Measurements from ENCODE around the gene BAG5.

DNA sequence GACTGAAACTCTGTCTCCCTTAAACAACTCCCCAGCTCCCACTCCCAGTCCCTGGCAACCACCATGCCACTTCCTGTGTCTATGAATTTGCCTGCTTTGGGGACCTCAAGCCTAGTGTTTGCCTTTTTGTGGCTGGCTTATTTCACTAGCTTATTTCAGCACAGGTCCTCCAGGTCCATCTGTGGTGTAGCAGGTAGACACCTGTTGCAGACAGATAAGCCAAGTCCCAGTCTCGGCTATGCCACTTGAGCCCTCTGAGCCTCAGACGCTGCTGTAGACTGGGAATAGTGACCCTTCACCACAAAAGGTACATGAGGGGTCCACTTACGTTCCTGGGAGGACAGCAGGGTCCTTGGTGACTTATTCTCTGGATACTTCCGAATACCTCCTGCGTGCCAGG is 42.2 kb upstream of the BAG5 start:
- TF ChIP-seq CTCF (conservative IDR thresholded peaks at IDR 0.05) (no peak), EZH2 (IDR thresholded peaks at IDR 0.05; ENCODE audit: low read depth) (no peak)
